GM20431 (cell line): ENCODE data around the gene RNU6-9.

Experiments
- in situ Hi-C: fragments of 300-500 bp; cut with MseI, MboI; formaldehyde crosslinking; loops from one replicate; pipeline ENCODE4 v1.15.0; 2020; ENCODE audit warnings: low sequenced_read_pairs; ENCODE audit not compliant: unreplicated experiment

The RNU6-9 gene

DNA sequence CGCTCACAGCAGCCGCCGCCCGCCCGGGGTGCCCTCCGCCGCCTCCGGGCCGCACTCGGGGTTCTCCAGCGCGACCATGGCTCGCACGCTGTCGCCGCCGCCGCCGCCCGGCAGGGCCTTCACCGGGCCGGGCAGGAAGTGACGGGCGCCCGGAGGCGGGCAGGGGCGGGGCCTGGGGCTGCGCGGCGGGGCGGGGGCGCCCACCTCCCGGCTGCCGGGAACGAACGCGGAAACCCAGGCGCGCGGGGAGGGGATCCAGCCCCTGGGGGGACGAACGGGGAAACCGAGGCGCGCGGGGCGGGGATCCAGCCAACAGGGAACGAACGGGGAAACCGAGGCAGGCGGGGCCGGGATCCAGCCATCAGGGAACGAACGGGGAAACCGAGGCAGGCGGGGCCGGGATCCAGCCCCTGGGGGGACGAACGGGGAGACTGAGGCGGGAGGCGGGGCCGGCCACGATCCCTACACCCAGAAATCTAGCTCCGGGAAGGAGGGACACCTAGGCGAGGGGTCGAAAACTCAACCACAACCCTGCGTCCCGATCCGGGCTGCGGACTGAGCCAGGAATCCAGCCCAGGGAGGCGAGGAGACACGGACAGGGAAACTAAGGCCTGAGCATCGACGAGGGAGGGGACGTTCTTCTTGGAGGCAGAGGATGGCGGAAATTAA lies 19.9 kb downstream of the RNU6-9 start, which contains the start of gene R3HDM4:
TSS of gene R3HDM4 (minus strand) at position 140 of the 669 bp plus-strand sequence. CDS start at position 78, 62 bp downstream.
- in situ Hi-C loops, result no loop called here

DNA sequence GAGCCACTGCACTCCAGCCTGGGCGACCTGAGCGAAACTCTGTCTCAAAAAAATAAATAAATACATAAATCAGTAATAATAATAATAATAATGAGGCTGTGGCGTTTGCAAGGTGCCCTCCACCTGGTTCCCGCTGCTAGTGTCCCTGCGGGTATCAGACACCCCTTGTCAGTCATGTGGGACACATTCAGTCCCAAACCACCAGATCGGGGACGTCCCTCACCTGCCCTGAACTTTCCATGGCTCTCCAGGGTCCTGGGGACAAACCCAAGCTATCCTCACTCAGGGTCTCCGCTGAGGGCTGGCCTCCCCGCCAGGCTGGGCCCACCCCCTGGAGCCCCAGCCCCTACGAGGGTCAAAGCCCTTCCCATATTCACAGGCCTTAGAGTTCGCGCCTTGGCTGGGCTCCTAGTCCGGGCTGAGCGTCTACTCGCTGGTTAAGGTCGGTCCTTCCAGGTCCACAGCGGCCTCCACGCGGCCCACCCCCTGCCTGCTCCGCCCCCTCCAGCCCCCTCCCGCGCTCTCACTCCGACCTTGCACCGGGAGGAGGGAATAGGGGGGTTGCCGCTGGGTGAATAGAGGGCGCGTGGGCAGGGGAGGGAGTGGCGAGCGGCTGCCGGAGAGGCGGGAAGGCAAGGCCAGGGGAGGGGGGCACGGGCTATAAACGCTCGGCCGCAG lies 23.5 kb downstream of the RNU6-9 start:
- in situ Hi-C loops, result no loop called here

- in situ Hi-C loops, result no loop called here
Measured at GRCh38 chr19:917323-918151, 24.3 kb downstream of the RNU6-9 start, which contains the start of gene KISS1R. Gene KISS1R (plus strand): TSS chr19:917333. CDS start chr19:917503, 170 bp downstream.

DNA sequence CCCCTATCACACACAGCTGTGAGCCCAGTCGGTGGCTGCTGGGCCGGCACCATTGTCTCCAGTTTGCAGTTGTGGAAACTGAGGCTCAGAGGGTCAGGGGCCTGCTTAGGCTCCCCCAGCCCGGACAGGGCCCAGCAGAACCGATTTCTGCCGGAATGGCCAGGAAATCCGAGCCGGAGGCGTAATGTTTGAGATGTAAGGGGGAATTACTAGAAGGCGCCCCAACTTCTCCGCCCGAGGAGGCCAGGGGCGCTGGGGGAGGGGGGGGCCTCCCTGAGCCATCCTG lies 24.8 kb downstream of the RNU6-9 start:
- in situ Hi-C loops, result no loop called here

- in situ Hi-C loops, result no loop called here
Measured at GRCh38 chr19:918481-919198, 25.4 kb downstream of the RNU6-9 start.

GRCh38 chr19:919199-920050 lies 26.1 kb downstream of the RNU6-9 start:
- in situ Hi-C loops, result loop anchor here (5.0 to 10.0 kb wide), 2 partner anchors 55 to 68 kb away; no protein-coding TSS in a partner anchor

GRCh38 chr19:920051-920864 lies 27.0 kb downstream of the RNU6-9 start:
- in situ Hi-C loops, result loop anchor here (5.0 to 10.0 kb wide), 2 partner anchors 55 to 67 kb away; no protein-coding TSS in a partner anchor

- in situ Hi-C loops, result loop anchor here (5.0 to 10.0 kb wide), 2 partner anchors 60 to 63 kb away; no protein-coding TSS in a partner anchor
Measured at GRCh38 chr19:924553-925086, 31.3 kb downstream of the RNU6-9 start.

DNA sequence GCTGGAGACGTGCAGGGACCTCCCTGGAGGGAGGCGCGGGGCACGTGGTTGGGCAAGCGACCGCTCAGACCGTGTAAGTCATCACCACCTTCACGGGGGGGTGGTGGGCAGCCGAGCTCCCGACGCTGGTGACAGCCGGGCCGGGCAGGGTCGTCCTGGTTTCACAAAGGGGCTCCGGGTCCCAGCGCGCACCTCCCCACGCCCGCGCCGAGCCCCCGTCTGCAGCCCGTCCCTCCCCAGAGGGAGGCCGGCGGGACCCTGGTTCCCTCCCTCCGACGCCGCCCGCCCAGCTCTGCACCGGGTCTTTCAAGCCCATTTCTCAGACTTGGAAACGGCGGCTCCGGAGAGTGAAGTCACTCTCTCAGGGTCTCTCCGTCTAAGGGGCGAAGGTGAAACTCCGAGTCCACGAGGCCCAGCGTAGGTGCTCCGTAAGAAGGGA lies 31.8 kb downstream of the RNU6-9 start:
- in situ Hi-C loops, result loop anchor here (10.0 kb wide), 1 partner anchor 60 kb away; no protein-coding TSS in a partner anchor

DNA sequence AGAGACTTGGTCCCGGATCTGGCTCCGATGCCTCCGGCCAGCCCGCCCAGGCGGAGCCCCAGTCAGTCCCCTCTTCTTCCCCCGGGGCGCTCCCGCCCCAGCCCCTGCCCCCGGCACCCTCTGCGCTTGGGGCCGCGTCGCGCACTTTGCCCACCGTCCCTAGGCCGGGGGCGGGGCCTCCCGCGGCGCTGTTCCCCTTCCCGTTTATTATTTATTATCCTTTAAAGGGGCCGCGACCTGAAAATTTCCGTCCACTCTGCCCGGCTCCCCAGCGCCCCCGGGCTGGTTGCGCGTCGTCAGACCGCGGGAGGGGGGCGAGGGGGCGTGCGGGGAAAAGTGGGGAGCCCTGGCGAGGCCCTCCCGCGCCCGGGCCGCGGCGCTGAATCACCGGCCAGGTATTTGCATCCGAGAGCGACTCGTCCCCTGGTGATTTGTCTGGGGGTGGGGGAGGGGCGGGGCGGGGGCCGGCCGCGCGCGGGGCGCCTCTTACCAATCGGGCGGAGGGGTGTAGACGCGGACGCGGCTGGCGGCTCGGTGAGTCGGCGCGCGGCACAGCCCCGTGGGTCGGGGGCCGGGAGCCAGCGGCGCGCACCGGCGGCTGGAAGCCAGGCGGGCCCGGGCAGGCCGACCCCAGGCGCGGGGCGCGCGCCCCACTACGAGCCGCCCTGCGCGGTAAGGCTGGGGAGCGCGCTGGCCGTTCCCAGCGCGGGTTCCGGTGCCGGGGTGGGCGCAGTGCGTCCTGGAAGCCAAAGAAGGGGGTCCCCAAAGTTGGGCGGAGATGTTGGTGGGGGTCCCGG lies 32.4 kb downstream of the RNU6-9 start, which contains the start of gene ARID3A:
TSS of gene ARID3A (plus strand) at position 510 of the 797 bp plus-strand sequence. CDS start 3,494 bp downstream, outside the sequence.
- in situ Hi-C loops, result loop anchor here (10.0 kb wide), 1 partner anchor 61 kb away; no protein-coding TSS in a partner anchor

DNA sequence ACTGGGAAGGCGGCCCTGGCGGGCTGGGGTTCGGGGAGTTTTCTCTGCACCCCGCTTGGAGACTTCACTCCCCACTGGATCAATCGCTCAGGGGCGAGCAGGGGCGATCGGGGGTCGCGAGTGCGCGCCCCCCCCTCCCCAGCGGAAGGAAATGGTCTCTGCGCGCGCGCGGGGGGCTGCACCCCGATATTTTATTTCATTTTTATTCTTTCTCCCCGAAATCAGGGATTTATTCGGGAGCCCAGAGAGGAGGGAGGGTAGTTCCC lies 33.0 kb downstream of the RNU6-9 start:
- in situ Hi-C loops, result loop anchor here (10.0 kb wide), 1 partner anchor 61 kb away; no protein-coding TSS in a partner anchor

DNA sequence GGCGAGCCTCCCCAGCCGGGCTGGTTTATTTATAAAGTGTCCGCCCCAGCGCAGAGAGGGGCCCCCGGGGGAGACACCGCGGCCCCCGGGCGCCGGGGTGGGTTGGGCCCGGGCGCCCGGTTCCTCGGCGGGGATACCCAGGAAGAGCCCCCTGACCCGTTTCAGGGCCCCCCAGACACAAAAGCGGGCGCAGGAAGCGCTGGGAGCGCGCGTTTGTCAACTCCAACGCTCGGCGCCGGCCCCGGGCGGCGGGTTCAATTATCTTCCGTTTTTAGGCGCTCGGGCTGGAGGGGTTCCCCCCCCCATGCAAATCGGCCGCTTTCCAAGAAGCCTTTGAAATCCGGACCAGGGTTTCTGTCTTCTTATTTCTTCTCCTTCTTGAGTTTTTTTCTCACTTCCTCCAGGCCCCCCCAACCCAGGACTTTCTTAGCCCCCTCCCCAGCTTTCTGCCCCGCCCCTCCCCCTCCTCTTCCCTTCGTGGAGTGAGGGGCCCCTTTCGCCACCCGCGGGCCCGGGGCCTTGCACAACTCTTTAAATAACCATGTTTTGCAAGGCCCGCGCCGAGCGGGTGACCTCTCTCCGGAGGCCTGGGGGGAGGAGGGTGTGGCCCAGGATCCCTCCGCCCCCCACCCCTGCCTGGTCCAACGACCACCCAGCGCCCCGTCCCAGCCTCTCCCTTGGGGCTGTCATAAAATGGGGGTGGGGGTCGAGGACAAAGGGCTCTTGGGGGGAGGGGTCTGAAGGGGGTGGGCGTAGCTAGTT lies 33.5 kb downstream of the RNU6-9 start:
- in situ Hi-C loops, result loop anchor here (10.0 kb wide), 1 partner anchor 62 kb away; no protein-coding TSS in a partner anchor

- in situ Hi-C loops, result loop anchor here (10.0 kb wide), 1 partner anchor 63 kb away; no protein-coding TSS in a partner anchor
Measured at GRCh38 chr19:927351-927779, 34.1 kb downstream of the RNU6-9 start.

DNA sequence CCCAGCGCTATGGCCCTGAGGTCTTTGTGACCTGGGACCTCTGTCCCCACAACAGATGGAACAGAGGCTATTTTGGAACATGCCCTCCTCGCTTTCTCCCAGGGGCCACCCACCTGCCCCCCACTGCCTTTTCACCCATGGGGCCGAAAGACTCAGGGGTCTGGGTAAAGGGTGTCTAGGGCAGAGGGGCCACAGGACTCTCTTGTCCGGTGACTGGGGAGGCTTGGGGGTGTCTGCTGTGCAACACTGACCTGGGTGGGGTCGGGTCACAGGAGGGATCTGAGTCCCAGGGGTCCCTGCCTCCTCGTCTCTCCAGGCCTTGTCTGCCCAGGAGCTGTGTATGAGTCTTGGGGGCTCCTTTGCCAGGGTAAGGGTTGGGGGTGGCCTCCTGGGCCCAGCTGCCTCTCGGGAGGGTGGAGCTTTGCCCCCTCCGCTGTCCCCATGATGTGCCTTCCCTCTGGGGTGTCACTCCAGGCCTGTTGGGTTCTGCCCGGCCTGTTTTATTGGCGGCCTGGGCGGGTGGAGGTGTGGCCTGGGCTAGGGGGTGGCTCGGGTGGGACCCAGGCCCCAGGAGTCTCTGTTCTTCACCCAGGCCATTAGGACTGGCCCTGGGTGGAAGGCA lies 34.6 kb downstream of the RNU6-9 start:
- in situ Hi-C loops, result loop anchor here (10.0 kb wide), 1 partner anchor 63 kb away; no protein-coding TSS in a partner anchor

GRCh38 chr19:928471-929202 lies 35.4 kb downstream of the RNU6-9 start:
- in situ Hi-C loops, result loop anchor here (10.0 kb wide), 1 partner anchor 64 kb away; no protein-coding TSS in a partner anchor
